Fibroblast of skin of back (primary cell): ENCODE data around the gene FCN3.

Source experiments
- DNase-seq: peaks from one replicate; pipeline ENCODE4 v3.0.0-alpha.2; 2013

FCN3 gene

GRCh38 chr1:27380224-27380623 is 5.6 kb upstream of the FCN3 start:
- no peak for DNase-seq

- DNase-seq: no peak
These were observed 5.0 kb upstream of the FCN3 start for GRCh38 chr1:27379564-27380122.

- DNase-seq: no peak
These were observed 3.3 kb upstream of the FCN3 start for GRCh38 chr1:27377760-27378495.

- no peak for DNase-seq
These were observed 1.6 kb downstream of the FCN3 start for GRCh38 chr1:27372808-27373690.

GRCh38 chr1:27372022-27372807 is 2.4 kb downstream of the FCN3 start:
- no peak for DNase-seq

- peak; percentile 21 for DNase-seq
These were observed 5.6 kb downstream of the FCN3 start for GRCh38 chr1:27368869-27369582.

GRCh38 chr1:27367160-27367650 is 7.4 kb downstream of the FCN3 start:
- no peak for DNase-seq

GRCh38 chr1:27366411-27367159 is 8.0 kb downstream of the FCN3 start, which contains the start of gene MAP3K6:
MAP3K6 (minus strand) TSS chr1:27366961; CDS start chr1:27366597, 364 bp downstream.
- DNase-seq: peak; percentile 83

GRCh38 chr1:27366113-27366410 is 8.6 kb downstream of the FCN3 start:
- peak; percentile 85 for DNase-seq

GRCh38 chr1:27365372-27366112 is 9.1 kb downstream of the FCN3 start:
- peak; percentile 89 for DNase-seq

- no peak for DNase-seq
These were observed 9.8 kb downstream of the FCN3 start for GRCh38 chr1:27364696-27365371.

GRCh38 chr1:27363766-27364695 is 10.6 kb downstream of the FCN3 start:
- no peak for DNase-seq

GRCh38 chr1:27361553-27361952 is 13.1 kb downstream of the FCN3 start:
- DNase-seq: no peak

- DNase-seq: no peak
These were observed 13.6 kb downstream of the FCN3 start for GRCh38 chr1:27361044-27361402.

- DNase-seq: no peak
These were observed 14.2 kb downstream of the FCN3 start for GRCh38 chr1:27360159-27361043.

- DNase-seq: no peak
These were observed 14.8 kb downstream of the FCN3 start for GRCh38 chr1:27359822-27360158.

- DNase-seq: no peak
These were observed 15.7 kb downstream of the FCN3 start for GRCh38 chr1:27358928-27359313.
